ENCODE results near the gene CA7. TPM values are rescaled to one million over a fixed set of nuclear protein-coding genes. Genes with fewer than 3 reads are reported as not detected.
A peak's percentile ranks its signal among the peaks of the same experiment; 100 is the strongest.

CA7 gene
- total RNA-seq, 1 donor from 2014 or later: not detected

- intact Hi-C loops (cut with DNase I): no loop called here
- peaks cover 3 to 4% of the 10 kb centered on the region in 2 donors for H3K4me1 ChIP-seq
- no peak for DNase-seq (ENCODE audit: low spot score in 2 of 2)
- no peaks in the 10 kb centered on the region for H3K36me3 ChIP-seq
- H3K9me3 ChIP-seq: no peaks in the 10 kb centered on the region
- no peak overlapping the region for H3K4me3 ChIP-seq
- H3K27ac ChIP-seq: peak overlapping the region; percentile 47 to 79
- no peaks in the 10 kb centered on the region for H3K27me3 ChIP-seq
- no peak for TF ChIP-seq CTCF (IDR thresholded peaks at IDR 0.05)
Observed at GRCh38 chr16:66874079-66874775, 30.0 kb downstream of the CA7 start.

GRCh38 chr16:66878067-66878466, 33.9 kb downstream of the CA7 start:
- no peak overlapping the region for H3K4me3 ChIP-seq
- intact Hi-C loops (cut with DNase I): no loop called here
- TF ChIP-seq CTCF (IDR thresholded peaks at IDR 0.05): no peak
- H3K36me3 ChIP-seq: no peaks in the 10 kb centered on the region
- H3K9me3 ChIP-seq: no peaks in the 10 kb centered on the region
- H3K27me3 ChIP-seq: no peaks in the 10 kb centered on the region
- DNase-seq (ENCODE audit: low spot score in 2 of 2): no peak
- no peak overlapping the region for H3K27ac ChIP-seq
- peaks cover 2 to 5% of the 10 kb centered on the region in 2 donors for H3K4me1 ChIP-seq

- peak within 1 kb of the TSS; percentile 70 to 71 for H3K27ac ChIP-seq
- intact Hi-C loops (cut with DNase I): loop anchor here (5.0 kb wide), 1 partner anchor 47 kb away; the partner anchor contains the start of gene RRAD
- TF ChIP-seq CTCF (IDR thresholded peaks at IDR 0.05): no peak
- peak within 1 kb of the TSS; percentile 71 to 95 for H3K4me3 ChIP-seq
- DNase-seq (ENCODE audit: low spot score in 2 of 2): peak; percentile 87 to 98
- no peaks in the 10 kb centered on the region for H3K27me3 ChIP-seq
- H3K9me3 ChIP-seq: no peaks in the 10 kb centered on the region
- H3K36me3 ChIP-seq: peaks cover 12% of the 10 kb centered on the region in 2 donors
- H3K4me1 ChIP-seq: peaks cover 2 to 5% of the 10 kb centered on the region in 2 donors
Observed at GRCh38 chr16:66880288-66881013, 36.2 kb downstream of the CA7 start, which contains the start of gene PDP2. PDP2 (plus strand) TSS chr16:66880515; CDS start chr16:66884285, 3,770 bp downstream.

- H3K36me3 ChIP-seq: peaks cover 15 to 16% of the 10 kb centered on the region in 2 donors
- H3K4me3 ChIP-seq: peak overlapping the region; percentile 71 to 95
- TF ChIP-seq CTCF (IDR thresholded peaks at IDR 0.05): no peak
- H3K4me1 ChIP-seq: peaks cover 2 to 5% of the 10 kb centered on the region in 2 donors
- no peak for DNase-seq (ENCODE audit: low spot score in 2 of 2)
- H3K9me3 ChIP-seq: no peaks in the 10 kb centered on the region
- H3K27ac ChIP-seq: peak overlapping the region; percentile 70 to 71
- H3K27me3 ChIP-seq: no peaks in the 10 kb centered on the region
- intact Hi-C loops (cut with DNase I): loop anchor here (5.0 kb wide), 1 partner anchor 46 kb away; the partner anchor contains the start of gene RRAD
Observed at GRCh38 chr16:66881014-66881417, 36.8 kb downstream of the CA7 start.

GRCh38 chr16:66881560-66881959, 37.3 kb downstream of the CA7 start:
- Histone ChIP-seq H3K4me3 (peak overlapping the region in 1 of 2 donors; percentile 95), H3K27me3 (no peaks in the 10 kb centered on the region), H3K36me3 (peaks cover 15 to 16% of the 10 kb centered on the region in 2 donors), H3K9me3 (no peaks in the 10 kb centered on the region), H3K4me1 (peaks cover 2 to 5% of the 10 kb centered on the region in 2 donors), H3K27ac (peak overlapping the region in 1 of 2 donors; percentile 70)
- no peak for DNase-seq (ENCODE audit: low spot score in 2 of 2)
- TF ChIP-seq CTCF (IDR thresholded peaks at IDR 0.05): no peak
- intact Hi-C loops (cut with DNase I): loop anchor here (5.0 kb wide), 1 partner anchor 46 kb away; the partner anchor contains the start of gene RRAD

All from ascending aorta (tissue), 2 donors.